Pulmonary artery endothelial cell (primary cell): ENCODE data around the gene SHC2. TPM values are rescaled to one million over a fixed set of nuclear protein-coding genes. Genes with fewer than 3 reads are reported as not detected.
"Not testable (repeated sequence)": the region's sequence is repeated elsewhere in the genome, so short reads cannot be mapped to it uniquely, and the experiment has no call there.

Experiments
- DNase-seq: peaks from one replicate; pipeline ENCODE4 v3.0.0-alpha.2; 2011; ENCODE audit warnings: low read depth, low spot score
- total RNA-seq: library from RNA; depleted of rRNA; stranded (reverse); fragments of >200 nt; gene quantifications from 2 replicates; pipeline ENCODE4 v1.2.3, GENCODE V29; 2014

The SHC2 gene
- total RNA-seq, 1 donor from 2014 or later = 4.7 TPM

GRCh38 chr19:390386-391206, 70.2 kb downstream of the SHC2 start:
- no peak for DNase-seq

GRCh38 chr19:389935-390289, 70.9 kb downstream of the SHC2 start:
- DNase-seq = no peak

- no peak for DNase-seq
Observed at GRCh38 chr19:389255-389934, 71.4 kb downstream of the SHC2 start.

GRCh38 chr19:388691-389090, 72.1 kb downstream of the SHC2 start:
- DNase-seq = no peak

GRCh38 chr19:387777-388176, 73.1 kb downstream of the SHC2 start:
- no peak for DNase-seq

GRCh38 chr19:386632-387301, 74.1 kb downstream of the SHC2 start:
- not testable (repeated sequence) for DNase-seq

- DNase-seq = not testable (repeated sequence)
Observed at GRCh38 chr19:386189-386588, 74.6 kb downstream of the SHC2 start.

GRCh38 chr19:384799-385169, 76.0 kb downstream of the SHC2 start:
- DNase-seq = no peak

GRCh38 chr19:383922-384798, 76.7 kb downstream of the SHC2 start:
- DNase-seq = no peak

- no peak for DNase-seq
Observed at GRCh38 chr19:383040-383439, 77.8 kb downstream of the SHC2 start.

GRCh38 chr19:382578-382977, 78.3 kb downstream of the SHC2 start:
- not testable (repeated sequence) for DNase-seq

- not testable (repeated sequence) for DNase-seq
Observed at GRCh38 chr19:381901-382300, 78.9 kb downstream of the SHC2 start.

- DNase-seq = not testable (repeated sequence)
Observed at GRCh38 chr19:380618-381219, 80.1 kb downstream of the SHC2 start.

- no peak for DNase-seq
Observed at GRCh38 chr19:379796-380195, 81.0 kb downstream of the SHC2 start.

- no peak for DNase-seq
Observed at GRCh38 chr19:378706-379105, 82.1 kb downstream of the SHC2 start.

GRCh38 chr19:377801-378581, 82.8 kb downstream of the SHC2 start:
- no peak for DNase-seq

- no peak for DNase-seq
Observed at GRCh38 chr19:376111-376470, 84.7 kb downstream of the SHC2 start.

- DNase-seq = no peak
Observed at GRCh38 chr19:375395-376110, 85.3 kb downstream of the SHC2 start.

GRCh38 chr19:374886-375235, 86.0 kb downstream of the SHC2 start:
- DNase-seq = no peak
